ENCODE data around the gene DSCAM. TPM values are rescaled to one million over a fixed set of nuclear protein-coding genes. Genes with fewer than 3 reads are reported as not detected.
"Not testable (repeated sequence)": the region's sequence is repeated elsewhere in the genome, so short reads cannot be mapped to it uniquely, and the experiment has no call there.

DSCAM gene
- total and polyA plus RNA-seq, 2 donors (not counting 1 experiment from before 2014, with no cell fraction given), result not detected

GRCh38 chr21:40043423-40043822 is 803.5 kb downstream of the DSCAM start:
- Histone ChIP-seq H3K36me3 (replicated peaks in 1 of 2; ENCODE audit: control extremely low read depth in 1 of 2, control insufficient read depth in 1 of 2, extremely low read depth in 1 of 2, insufficient read depth in 2 of 2, low read length in 1 of 2) (no peaks in the 10 kb centered on the region), H3K27me3 (replicated peaks in 1 of 4; ENCODE audit: control extremely low read depth in 1 of 4, control insufficient read depth in 3 of 4, insufficient read depth in 4 of 4, low read length in 3 of 4) (no peaks in the 10 kb centered on the region), H3K27ac (ENCODE audit: low read length in 2 of 2) (no peak overlapping the region), H2AFZ (ENCODE audit: insufficient read depth, low read depth, low read length, poor library complexity, severe bottlenecking) (no peak overlapping the region), H3K9me3 (ENCODE audit: control extremely low read depth in 1 of 3, control insufficient read depth in 2 of 3, insufficient read depth in 1 of 3, low read length in 2 of 3) (peaks cover 0 to 19% (median 0%) of the 10 kb centered on the region in 3 donors), H3K4me2 (replicated peaks; ENCODE audit: low read depth, low read length, poor library complexity, severe bottlenecking) (no peak overlapping the region), H4K20me1 (ENCODE audit: control insufficient read depth, insufficient read depth, low read length, poor library complexity, severe bottlenecking) (no peaks in the 10 kb centered on the region), H3K9ac (ENCODE audit: low read length) (no peak overlapping the region), H3K4me1 (ENCODE audit: control insufficient read depth in 2 of 2, insufficient read depth in 2 of 2, low read length in 2 of 2) (no peaks in the 10 kb centered on the region), H3K4me3 (ENCODE audit: control extremely low read depth in 1 of 5, extremely low read depth in 1 of 5, insufficient read depth in 1 of 5, low read depth in 2 of 5, low read length in 4 of 5) (no peak overlapping the region), H3K79me2 (ENCODE audit: control insufficient read depth, insufficient read depth, low read length) (no peaks in the 10 kb centered on the region)
- ATAC-seq (ENCODE audit: low read depth) (no peak), DNase-seq (no peak)
- 63% methylated on average over 3 of the region's 4 CpGs for WGBS (ENCODE audit: insufficient coverage)
- Mint-ChIP-seq H3K4me3 (no peak overlapping the region), H3K27me3 (no peaks in the 10 kb centered on the region), H3K27ac (no peak overlapping the region), H3K4me1 (no peaks in the 10 kb centered on the region), H3K9me3 (ENCODE audit: insufficient read depth) (peaks cover 5% of the 10 kb centered on the region)
- CTCF ChIA-PET, result no interaction called here
- intact Hi-C loops (cut with micrococcal nuclease), result no loop called here
- TF ChIP-seq CTCF (IDR thresholded peaks at IDR 0.05) (no peak), EZH2 (IDR thresholded peaks at IDR 0.05; ENCODE audit: borderline replicate concordance, insufficient read depth, low read depth, low read length, poor library complexity, severe bottlenecking) (no peak)
- POLR2A ChIA-PET, result no interaction called here

GRCh38 chr21:40041446-40041845 is 805.5 kb downstream of the DSCAM start:
- ATAC-seq (ENCODE audit: low read depth) (no peak), DNase-seq (no peak)
- Histone ChIP-seq H3K9ac (ENCODE audit: low read length) (no peak overlapping the region), H3K4me1 (ENCODE audit: control insufficient read depth in 2 of 2, insufficient read depth in 2 of 2, low read length in 2 of 2) (no peaks in the 10 kb centered on the region), H2AFZ (ENCODE audit: insufficient read depth, low read depth, low read length, poor library complexity, severe bottlenecking) (no peak overlapping the region), H3K4me3 (ENCODE audit: control extremely low read depth in 1 of 5, extremely low read depth in 1 of 5, insufficient read depth in 1 of 5, low read depth in 2 of 5, low read length in 4 of 5) (no peak overlapping the region), H3K36me3 (replicated peaks in 1 of 2; ENCODE audit: control extremely low read depth in 1 of 2, control insufficient read depth in 1 of 2, extremely low read depth in 1 of 2, insufficient read depth in 2 of 2, low read length in 1 of 2) (no peaks in the 10 kb centered on the region), H3K27me3 (replicated peaks in 1 of 4; ENCODE audit: control extremely low read depth in 1 of 4, control insufficient read depth in 3 of 4, insufficient read depth in 4 of 4, low read length in 3 of 4) (no peaks in the 10 kb centered on the region), H3K27ac (ENCODE audit: low read length in 2 of 2) (no peak overlapping the region), H3K79me2 (ENCODE audit: control insufficient read depth, insufficient read depth, low read length) (no peaks in the 10 kb centered on the region), H3K4me2 (replicated peaks; ENCODE audit: low read depth, low read length, poor library complexity, severe bottlenecking) (no peak overlapping the region), H4K20me1 (ENCODE audit: control insufficient read depth, insufficient read depth, low read length, poor library complexity, severe bottlenecking) (no peaks in the 10 kb centered on the region), H3K9me3 (ENCODE audit: control extremely low read depth in 1 of 3, control insufficient read depth in 2 of 3, insufficient read depth in 1 of 3, low read length in 2 of 3) (peaks cover 0 to 19% (median 0%) of the 10 kb centered on the region in 3 donors)
- Mint-ChIP-seq H3K4me1 (no peaks in the 10 kb centered on the region), H3K27me3 (no peaks in the 10 kb centered on the region), H3K4me3 (no peak overlapping the region), H3K9me3 (ENCODE audit: insufficient read depth) (peaks cover 5% of the 10 kb centered on the region), H3K27ac (no peak overlapping the region)
- POLR2A ChIA-PET, result no interaction called here
- TF ChIP-seq CTCF (IDR thresholded peaks at IDR 0.05) (no peak), EZH2 (IDR thresholded peaks at IDR 0.05; ENCODE audit: borderline replicate concordance, insufficient read depth, low read depth, low read length, poor library complexity, severe bottlenecking) (no peak)
- CTCF ChIA-PET, result no interaction called here
- intact Hi-C loops (cut with micrococcal nuclease), result no loop called here
- WGBS (ENCODE audit: insufficient coverage), result 91% methylated on average over 6 of the region's 6 CpGs

- H3K4me3 Mint-ChIP-seq; H3K36me3 ChIP-seq (replicated peaks in 1 of 2; ENCODE audit: control extremely low read depth in 1 of 2, control insufficient read depth in 1 of 2, extremely low read depth in 1 of 2, insufficient read depth in 2 of 2, low read length in 1 of 2); H4K20me1 ChIP-seq (ENCODE audit: control insufficient read depth, insufficient read depth, low read length, poor library complexity, severe bottlenecking); H3K4me1 ChIP-seq (ENCODE audit: control insufficient read depth in 2 of 2, insufficient read depth in 2 of 2, low read length in 2 of 2); H3K4me3 ChIP-seq (ENCODE audit: control extremely low read depth in 1 of 5, extremely low read depth in 1 of 5, insufficient read depth in 1 of 5, low read depth in 2 of 5, low read length in 4 of 5); ATAC-seq (ENCODE audit: low read depth); POLR2A ChIA-PET; H3K27ac ChIP-seq (ENCODE audit: low read length in 2 of 2); H3K9me3 ChIP-seq (ENCODE audit: control extremely low read depth in 1 of 3, control insufficient read depth in 2 of 3, insufficient read depth in 1 of 3, low read length in 2 of 3); H3K9ac ChIP-seq (ENCODE audit: low read length); H3K79me2 ChIP-seq (ENCODE audit: control insufficient read depth, insufficient read depth, low read length); H3K27me3 ChIP-seq (replicated peaks in 1 of 4; ENCODE audit: control extremely low read depth in 1 of 4, control insufficient read depth in 3 of 4, insufficient read depth in 4 of 4, low read length in 3 of 4); CTCF ChIA-PET; DNase-seq; H3K4me1 Mint-ChIP-seq; H2AFZ ChIP-seq (ENCODE audit: insufficient read depth, low read depth, low read length, poor library complexity, severe bottlenecking); H3K27me3 Mint-ChIP-seq; H3K9me3 Mint-ChIP-seq (ENCODE audit: insufficient read depth); H3K4me2 ChIP-seq (replicated peaks; ENCODE audit: low read depth, low read length, poor library complexity, severe bottlenecking); intact Hi-C loops (cut with micrococcal nuclease); H3K27ac Mint-ChIP-seq: not testable (repeated sequence)
- 95% methylated on average over 23 of the region's 25 CpGs for WGBS (ENCODE audit: insufficient coverage)
Measured at GRCh38 chr21:40033156-40033782, 813.7 kb downstream of the DSCAM start.
